PC-9 (cell line): ENCODE measurements around the gene CLSTN1. TPM values are rescaled to one million over a fixed set of nuclear protein-coding genes. Genes with fewer than 3 reads are reported as not detected.
A peak's percentile ranks its signal among the peaks of the same experiment; 100 is the strongest.

ENCODE experiments used
- BruUV-seq: library from RNA; stranded (reverse); fragments of 400-500 nt; replicated peaks from 2 replicates; lab custom pipeline; 2021; lab: Mats Ljungman, UMichigan
- CTCF ChIA-PET: fragments of 300-600 bp; sonication (Branson Sonifier 250); formaldehyde crosslinking; loops from one replicate; lab custom pipeline; 2022; ENCODE audit warnings: antibody characterized with exemption; lab: Charles Lee
- POLR2A ChIA-PET: fragments of 300-600 bp; sonication (Branson Sonifier 250); formaldehyde crosslinking; loops from one replicate; lab custom pipeline; 2022; ENCODE audit warnings: antibody characterized with exemption; ENCODE audit not compliant: unreplicated experiment; lab: Charles Lee
- DNase-seq, 2 experiments: peaks; one replicate each; pipeline versions ENCODE4 v3.0.0 to v3.0.0-alpha.2; 2015 to 2022; ENCODE audit warnings: mixed read lengths in 1 of 2
- H2AFZ ChIP-seq: fragments of 200-600 bp; sonication (generic); 2 replicates; pipeline ENCODE4 v1.8.1; 2017; ENCODE audit warnings: antibody characterized with exemption
- H3F3A ChIP-seq: fragments of 200-600 bp; sonication (generic); 2 replicates; pipeline ENCODE4 v1.8.1; 2017; ENCODE audit warnings: antibody characterized with exemption, mild to moderate bottlenecking, low read depth; ENCODE audit not compliant: insufficient read depth
- H3K27ac ChIP-seq: fragments of 200-600 bp; sonication (generic); 2 replicates; pipeline ENCODE4 v1.6.1; 2016; ENCODE audit warnings: mixed run types
- H3K27me3 ChIP-seq: fragments of 200-600 bp; sonication (generic); 2 replicates; pipeline ENCODE4 v1.6.1; 2016; ENCODE audit warnings: low read depth, mixed run types; ENCODE audit not compliant: insufficient read depth
- H3K36me3 ChIP-seq: fragments of 200-600 bp; sonication (generic); 2 replicates; pipeline ENCODE4 v1.6.1; 2016; ENCODE audit warnings: low read depth, mixed run types
- H3K4me1 ChIP-seq: fragments of 200-600 bp; sonication (generic); replicated peaks from 2 replicates; pipeline ENCODE4 v1.6.1; 2016; ENCODE audit warnings: mixed run types; ENCODE audit not compliant: insufficient read depth
- H3K4me2 ChIP-seq: fragments of 200-600 bp; sonication (generic); 2 replicates; pipeline ENCODE4 v1.6.1; 2017; ENCODE audit warnings: mixed run types
- H3K4me3 ChIP-seq: fragments of 200-600 bp; sonication (generic); 2 replicates; pipeline ENCODE4 v1.6.1; 2016; ENCODE audit warnings: mixed run types
- H3K79me2 ChIP-seq: fragments of 200-600 bp; sonication (generic); 2 replicates; pipeline ENCODE4 v1.6.1; 2017; ENCODE audit warnings: low read depth, mixed run types
- H3K9me2 ChIP-seq: fragments of 200-600 bp; sonication (generic); 2 replicates; pipeline ENCODE4 v1.8.1; 2017; ENCODE audit warnings: mild to moderate bottlenecking; ENCODE audit not compliant: insufficient read depth
- H3K9me3 ChIP-seq: fragments of 200-600 bp; sonication (generic); 2 replicates; pipeline ENCODE4 v1.8.1; 2016; ENCODE audit warnings: low read depth; ENCODE audit not compliant: insufficient read depth
- H4K20me1 ChIP-seq: fragments of 200-600 bp; sonication (generic); 2 replicates; pipeline ENCODE4 v1.8.1; 2017; ENCODE audit not compliant: insufficient read depth
- EZH2 ChIP-seq: fragments of 200-600 bp; sonication (generic); IDR thresholded peaks from 2 replicates; pipeline ENCODE4 v1.8.0; 2017; ENCODE audit warnings: antibody characterized with exemption, low read depth
- intact Hi-C: fragments of 100-400 bp; cut with micrococcal nuclease; formaldehyde crosslinking; loops from one replicate; pipeline ENCODE4 v1.10.0; 2022; ENCODE audit not compliant: unreplicated experiment
- total RNA-seq: library from RNA; stranded (reverse); gene quantifications from 2 replicates; pipeline ENCODE4 v1.2.3, GENCODE V29; 2021
- TF ChIP-seq, protein P1 (sequence below): fragments of 200-600 bp; sonication (generic); conservative IDR thresholded peaks from 2 replicates; pipeline ENCODE4 v1.6.1; 2017; ENCODE audit warnings: mixed run types, antibody characterized with exemption, mild to moderate bottlenecking, moderate library complexity

CLSTN1 gene
- total RNA-seq, 1 experiment from 2014 or later, result 140 TPM

DNA sequence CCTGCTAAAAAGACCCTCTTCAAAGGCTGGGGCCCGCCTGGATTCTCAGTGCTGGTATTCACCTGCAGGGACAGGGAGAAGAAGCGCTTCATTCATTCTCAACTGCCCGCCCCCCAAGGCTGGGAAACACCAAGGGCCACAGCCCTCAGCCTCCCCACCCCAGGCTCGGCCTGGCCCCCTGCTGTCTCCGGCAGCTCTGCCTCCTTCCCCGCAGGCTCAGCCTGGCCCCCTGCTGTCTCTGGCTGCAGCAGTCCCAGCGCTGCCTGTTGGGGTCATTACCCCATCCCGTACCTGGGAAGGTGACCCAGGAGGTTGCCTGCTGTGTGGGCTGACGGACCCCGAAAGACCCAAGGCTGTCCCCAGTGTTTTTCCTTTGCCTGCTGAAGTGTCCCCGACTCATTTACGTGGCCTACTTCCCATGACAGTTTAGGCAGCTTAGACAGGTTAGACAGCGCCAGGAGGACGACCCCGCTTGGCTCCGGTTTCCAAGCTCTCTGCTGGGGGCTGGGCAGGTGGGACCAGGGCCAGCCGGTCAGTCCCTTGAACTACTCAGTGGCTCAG lies 22.9 kb upstream of the CLSTN1 start:
- no peaks in the 10 kb centered on the region for H3K27me3 ChIP-seq
- ChIA-PET CTCF (no interaction called here), POLR2A (no interaction called here)
- peaks cover 16% of the 10 kb centered on the region for H3K4me1 ChIP-seq
- TF ChIP-seq, protein P1, sequence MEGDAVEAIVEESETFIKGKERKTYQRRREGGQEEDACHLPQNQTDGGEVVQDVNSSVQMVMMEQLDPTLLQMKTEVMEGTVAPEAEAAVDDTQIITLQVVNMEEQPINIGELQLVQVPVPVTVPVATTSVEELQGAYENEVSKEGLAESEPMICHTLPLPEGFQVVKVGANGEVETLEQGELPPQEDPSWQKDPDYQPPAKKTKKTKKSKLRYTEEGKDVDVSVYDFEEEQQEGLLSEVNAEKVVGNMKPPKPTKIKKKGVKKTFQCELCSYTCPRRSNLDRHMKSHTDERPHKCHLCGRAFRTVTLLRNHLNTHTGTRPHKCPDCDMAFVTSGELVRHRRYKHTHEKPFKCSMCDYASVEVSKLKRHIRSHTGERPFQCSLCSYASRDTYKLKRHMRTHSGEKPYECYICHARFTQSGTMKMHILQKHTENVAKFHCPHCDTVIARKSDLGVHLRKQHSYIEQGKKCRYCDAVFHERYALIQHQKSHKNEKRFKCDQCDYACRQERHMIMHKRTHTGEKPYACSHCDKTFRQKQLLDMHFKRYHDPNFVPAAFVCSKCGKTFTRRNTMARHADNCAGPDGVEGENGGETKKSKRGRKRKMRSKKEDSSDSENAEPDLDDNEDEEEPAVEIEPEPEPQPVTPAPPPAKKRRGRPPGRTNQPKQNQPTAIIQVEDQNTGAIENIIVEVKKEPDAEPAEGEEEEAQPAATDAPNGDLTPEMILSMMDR, result no peak
- no peak for TF ChIP-seq EZH2
- BruUV-seq, result no TSS peak
- DNase-seq, result no peak
- no peaks in the 10 kb centered on the region for H4K20me1 ChIP-seq
- no peak overlapping the region for H3K4me3 ChIP-seq
- H2AFZ ChIP-seq, result no peak overlapping the region
- H3F3A ChIP-seq, result no peaks in the 10 kb centered on the region
- H3K36me3 ChIP-seq, result no peaks in the 10 kb centered on the region
- no peak overlapping the region for H3K4me2 ChIP-seq
- H3K79me2 ChIP-seq, result no peaks in the 10 kb centered on the region
- no peaks in the 10 kb centered on the region for H3K9me2 ChIP-seq
- H3K27ac ChIP-seq, result no peak overlapping the region
- H3K9me3 ChIP-seq, result no peaks in the 10 kb centered on the region
- intact Hi-C loops, result no loop called here

DNA sequence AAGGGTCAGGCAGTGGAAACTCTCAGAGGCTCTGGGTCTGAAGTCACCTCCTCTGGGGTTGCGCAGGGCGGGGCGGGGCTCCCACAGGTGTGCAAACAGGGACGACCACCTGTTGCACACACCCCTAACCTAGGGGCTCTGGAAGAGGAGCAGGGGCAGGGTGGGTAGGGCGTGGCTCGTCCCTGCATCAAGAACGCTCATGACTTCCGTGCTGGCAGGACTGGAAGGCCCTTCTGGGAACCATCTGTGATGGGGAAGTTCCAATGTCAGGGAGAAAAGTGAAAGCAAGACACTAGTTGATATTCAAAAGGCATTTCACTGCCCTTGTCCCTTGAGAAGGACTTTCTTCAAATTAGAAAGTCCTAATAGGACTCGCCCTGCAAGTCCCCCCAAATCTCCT lies 22.1 kb upstream of the CLSTN1 start:
- Histone ChIP-seq H3K79me2 (no peaks in the 10 kb centered on the region), H3K4me1 (peaks cover 16% of the 10 kb centered on the region), H3K27ac (no peak overlapping the region), H3K4me2 (no peak overlapping the region), H3K9me2 (no peaks in the 10 kb centered on the region), H3K4me3 (no peak overlapping the region), H2AFZ (no peak overlapping the region), H3K9me3 (no peaks in the 10 kb centered on the region), H4K20me1 (no peaks in the 10 kb centered on the region), H3F3A (no peaks in the 10 kb centered on the region), H3K27me3 (no peaks in the 10 kb centered on the region), H3K36me3 (no peaks in the 10 kb centered on the region)
- DNase-seq, result no peak
- CTCF ChIA-PET, result no interaction called here
- intact Hi-C loops, result no loop called here
- BruUV-seq, result TSS peak; percentile 18
- TF ChIP-seq EZH2, result no peak
- TF ChIP-seq, protein P1, result no peak
- POLR2A ChIA-PET, result no interaction called here

DNA sequence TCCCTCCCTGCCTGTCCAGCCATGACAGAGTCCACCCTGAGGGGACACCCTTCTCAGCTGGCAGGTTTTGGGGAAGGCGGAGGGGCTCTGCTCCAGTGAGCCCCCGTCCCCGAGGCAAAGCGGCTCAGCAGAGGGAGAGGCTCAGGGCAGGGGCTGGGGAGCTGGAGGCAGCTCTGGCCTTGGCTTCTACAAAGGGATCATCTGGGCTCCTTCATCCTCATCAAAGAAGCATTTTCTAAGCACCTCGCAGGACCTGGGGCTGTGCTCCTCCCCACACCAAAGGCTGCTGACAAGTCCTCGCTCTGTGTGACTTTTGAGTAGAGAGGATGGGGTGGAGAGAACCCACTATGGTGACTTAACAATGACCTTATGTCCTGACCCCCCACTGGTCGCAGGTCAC lies 21.0 kb upstream of the CLSTN1 start:
- Histone ChIP-seq H3K9me3 (no peaks in the 10 kb centered on the region), H3K36me3 (no peaks in the 10 kb centered on the region), H3K4me1 (peaks cover 16% of the 10 kb centered on the region), H3F3A (no peaks in the 10 kb centered on the region), H3K9me2 (no peaks in the 10 kb centered on the region), H3K4me2 (no peak overlapping the region), H2AFZ (no peak overlapping the region), H4K20me1 (no peaks in the 10 kb centered on the region), H3K79me2 (no peaks in the 10 kb centered on the region), H3K27ac (no peak overlapping the region), H3K27me3 (no peaks in the 10 kb centered on the region), H3K4me3 (no peak overlapping the region)
- intact Hi-C loops, result no loop called here
- CTCF ChIA-PET, result no interaction called here
- POLR2A ChIA-PET, result no interaction called here
- no peak for DNase-seq
- TF ChIP-seq EZH2, result no peak
- TF ChIP-seq, protein P1, result no peak
- no TSS peak for BruUV-seq
